NCI-H2107 treated with DMSO at 0.1 percent for 48 hours (cell line): Measurements from ENCODE around the gene NAALADL1.
"Not testable (repeated sequence)": the region's sequence is repeated elsewhere in the genome, so short reads cannot be mapped to it uniquely, and the experiment has no call there.

Source experiments
- DNase-seq: peaks from one replicate; lab custom pipeline; 2025; ENCODE audit not compliant: unreplicated experiment; lab: John Stamatoyannopoulos, UW

Gene NAALADL1

GRCh38 chr11:65017937-65018336, 40.4 kb downstream of the NAALADL1 start:
- no peak for DNase-seq

- no peak for DNase-seq
Measured at GRCh38 chr11:65016705-65017104, 41.6 kb downstream of the NAALADL1 start.

GRCh38 chr11:65014726-65015227, 43.6 kb downstream of the NAALADL1 start:
- no peak for DNase-seq

- DNase-seq = peak; percentile 60
Measured at GRCh38 chr11:65013888-65014725, 44.2 kb downstream of the NAALADL1 start, which contains the start of gene ARL2. ARL2 (plus strand) TSS chr11:65014160; CDS start chr11:65014208, 48 bp downstream.

- DNase-seq = peak; percentile 88
Measured at GRCh38 chr11:65013130-65013887, 45.0 kb downstream of the NAALADL1 start.

- DNase-seq = no peak
Measured at GRCh38 chr11:65008873-65009272, 49.5 kb downstream of the NAALADL1 start.

GRCh38 chr11:65008016-65008415, 50.3 kb downstream of the NAALADL1 start:
- no peak for DNase-seq

- not testable (repeated sequence) for DNase-seq
Measured at GRCh38 chr11:65003968-65004367, 54.4 kb downstream of the NAALADL1 start.

- DNase-seq = no peak
Measured at GRCh38 chr11:65003282-65003681, 55.1 kb downstream of the NAALADL1 start.

- no peak for DNase-seq
Measured at GRCh38 chr11:65002706-65003105, 55.6 kb downstream of the NAALADL1 start.

GRCh38 chr11:64999478-64999877, 58.9 kb downstream of the NAALADL1 start:
- DNase-seq = no peak

GRCh38 chr11:64998690-64999431, 59.5 kb downstream of the NAALADL1 start:
- peak; percentile 63 for DNase-seq

- DNase-seq = no peak
Measured at GRCh38 chr11:64998141-64998540, 60.2 kb downstream of the NAALADL1 start.

GRCh38 chr11:64996710-64997380, 61.5 kb downstream of the NAALADL1 start, which contains the start of gene BATF2:
BATF2 (minus strand) TSS chr11:64996971; CDS start chr11:64996914, 57 bp downstream.
- peak; percentile 83 for DNase-seq

GRCh38 chr11:64996327-64996709, 62.0 kb downstream of the NAALADL1 start:
- no peak for DNase-seq
